Lower leg skin (tissue), 3 donors: ENCODE results near the gene BPHL.
"Not testable (repeated sequence)": the region's sequence is repeated elsewhere in the genome, so short reads cannot be mapped to it uniquely, and the experiment has no call there.

Source experiments
- POLR2A ChIP-seq, 2 donors: fragments of 450-650 bp; IDR thresholded peaks; one replicate each; pipeline ENCODE4 v1.6.1; 2016 to 2017; ENCODE audit warnings: antibody characterized with exemption in 2 of 2, mild to moderate bottlenecking in 1 of 2, moderate library complexity in 1 of 2
- TF ChIP-seq, protein P1 (sequence below), 3 donors: fragments of 450-650 bp; IDR thresholded peaks; one replicate each; pipeline ENCODE4 v1.5.1; 2016; ENCODE audit warnings: antibody characterized with exemption in 3 of 3, mild to moderate bottlenecking in 3 of 3, moderate library complexity in 2 of 3

DNA sequence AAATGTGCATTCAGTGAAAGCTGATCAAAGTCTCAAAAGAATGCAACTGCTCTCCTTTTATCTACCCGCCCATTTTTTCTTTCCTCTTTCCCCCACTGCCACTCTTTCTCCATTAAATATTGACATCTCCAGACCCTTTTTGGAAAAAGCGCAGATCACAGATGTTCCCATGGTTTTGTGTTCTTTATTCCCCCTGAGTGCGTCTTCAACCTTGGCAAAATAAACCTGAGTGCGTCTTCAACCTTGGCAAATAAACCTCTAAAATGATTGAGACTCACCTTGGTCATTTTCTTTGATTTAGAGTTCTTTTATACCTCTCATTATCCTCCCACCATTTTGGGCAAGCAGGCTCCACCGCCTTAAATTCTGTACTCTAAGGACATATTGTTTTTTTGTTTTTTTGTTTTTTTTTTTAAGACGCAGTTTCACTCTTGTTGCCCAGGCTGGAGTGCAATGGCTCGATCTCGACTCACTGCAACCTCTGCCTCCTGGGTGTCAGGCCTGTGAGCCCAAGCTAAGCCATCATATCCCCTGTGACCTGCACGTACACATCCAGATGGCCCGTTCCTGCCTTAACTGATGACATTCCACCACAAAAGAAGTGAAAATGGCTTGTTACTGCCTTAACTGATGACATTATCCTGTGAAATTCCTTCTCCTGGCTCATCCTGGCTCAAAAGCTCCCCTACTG is 48.2 kb downstream of the BPHL start:
- TF ChIP-seq, protein P1, sequence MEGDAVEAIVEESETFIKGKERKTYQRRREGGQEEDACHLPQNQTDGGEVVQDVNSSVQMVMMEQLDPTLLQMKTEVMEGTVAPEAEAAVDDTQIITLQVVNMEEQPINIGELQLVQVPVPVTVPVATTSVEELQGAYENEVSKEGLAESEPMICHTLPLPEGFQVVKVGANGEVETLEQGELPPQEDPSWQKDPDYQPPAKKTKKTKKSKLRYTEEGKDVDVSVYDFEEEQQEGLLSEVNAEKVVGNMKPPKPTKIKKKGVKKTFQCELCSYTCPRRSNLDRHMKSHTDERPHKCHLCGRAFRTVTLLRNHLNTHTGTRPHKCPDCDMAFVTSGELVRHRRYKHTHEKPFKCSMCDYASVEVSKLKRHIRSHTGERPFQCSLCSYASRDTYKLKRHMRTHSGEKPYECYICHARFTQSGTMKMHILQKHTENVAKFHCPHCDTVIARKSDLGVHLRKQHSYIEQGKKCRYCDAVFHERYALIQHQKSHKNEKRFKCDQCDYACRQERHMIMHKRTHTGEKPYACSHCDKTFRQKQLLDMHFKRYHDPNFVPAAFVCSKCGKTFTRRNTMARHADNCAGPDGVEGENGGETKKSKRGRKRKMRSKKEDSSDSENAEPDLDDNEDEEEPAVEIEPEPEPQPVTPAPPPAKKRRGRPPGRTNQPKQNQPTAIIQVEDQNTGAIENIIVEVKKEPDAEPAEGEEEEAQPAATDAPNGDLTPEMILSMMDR (IDR thresholded peaks at IDR 0.05) = not testable (repeated sequence)
- TF ChIP-seq POLR2A (IDR thresholded peaks at IDR 0.05) = not testable (repeated sequence)
